ENCODE measurements around the gene JMJD7. TPM values are rescaled to one million over a fixed set of nuclear protein-coding genes. Genes with fewer than 3 reads are reported as not detected.

The JMJD7 gene
- total RNA-seq, 1 experiment from 2014 or later, result 4.4 TPM

DNA sequence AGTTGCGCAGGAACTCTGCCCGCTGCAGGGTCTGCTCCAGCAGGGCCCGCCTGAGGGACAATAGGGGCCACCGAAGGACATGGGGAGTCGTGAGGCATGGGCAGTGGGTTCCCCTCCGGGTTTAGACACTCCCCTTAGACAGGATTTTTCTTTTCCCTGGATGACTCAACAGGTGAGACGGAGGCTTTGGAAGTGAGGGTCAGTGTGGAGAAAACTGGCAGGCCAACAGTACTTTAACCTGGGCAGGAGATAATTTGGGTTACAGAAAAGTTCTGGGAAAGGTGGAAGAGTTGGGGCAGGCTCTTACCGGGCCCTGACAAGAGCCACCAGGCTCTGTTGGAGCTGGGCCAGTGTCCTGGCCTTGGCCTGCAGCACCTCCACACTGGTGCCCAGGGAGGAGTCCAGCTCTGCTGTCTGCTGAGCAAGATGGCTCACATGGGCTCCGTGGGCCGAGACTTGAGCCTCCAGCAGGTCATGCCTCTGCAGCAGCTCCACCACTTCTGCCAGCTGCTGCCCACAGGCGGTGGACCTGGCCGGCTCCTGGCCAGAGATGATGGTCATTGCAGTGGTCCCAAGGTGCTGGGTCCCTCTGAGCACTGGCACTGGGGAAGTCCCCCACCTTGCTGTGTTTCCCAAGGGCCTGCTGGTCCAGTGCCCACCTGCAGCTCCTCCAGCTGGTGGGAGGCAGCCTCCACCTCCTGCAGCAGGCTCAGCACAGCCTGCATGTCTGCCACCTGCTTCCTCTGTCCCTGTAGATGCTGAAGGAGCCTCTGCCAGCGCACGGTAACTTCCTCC, 55.0 kb downstream of the JMJD7 start:
- no peak for DNase-seq (ENCODE audit: low read depth, low spot score)
- in situ Hi-C loops (cut with HindIII; ENCODE audit: low pct_unique_long_range_greater_than_20kb, low sequenced_read_pairs), result no loop called here

DNA sequence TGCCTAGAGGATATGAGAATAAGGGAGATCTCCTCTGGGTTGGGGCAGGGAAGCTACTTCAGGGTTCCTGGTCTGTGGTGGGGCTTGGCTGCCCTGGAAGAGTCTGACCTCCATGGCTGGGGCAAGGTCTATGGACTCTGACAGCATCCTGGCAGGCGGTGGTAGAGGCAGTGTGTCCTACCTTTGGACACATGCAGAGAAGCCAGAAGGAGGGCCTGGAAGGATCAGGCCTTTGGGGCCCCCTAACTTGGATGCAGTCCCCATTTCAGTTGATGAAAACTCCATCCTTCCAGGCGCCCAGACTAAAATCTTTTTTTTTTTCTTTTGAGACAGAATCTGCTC, 55.6 kb downstream of the JMJD7 start:
- in situ Hi-C loops (cut with HindIII; ENCODE audit: low pct_unique_long_range_greater_than_20kb, low sequenced_read_pairs), result no loop called here
- DNase-seq (ENCODE audit: low read depth, low spot score), result no peak

DNA sequence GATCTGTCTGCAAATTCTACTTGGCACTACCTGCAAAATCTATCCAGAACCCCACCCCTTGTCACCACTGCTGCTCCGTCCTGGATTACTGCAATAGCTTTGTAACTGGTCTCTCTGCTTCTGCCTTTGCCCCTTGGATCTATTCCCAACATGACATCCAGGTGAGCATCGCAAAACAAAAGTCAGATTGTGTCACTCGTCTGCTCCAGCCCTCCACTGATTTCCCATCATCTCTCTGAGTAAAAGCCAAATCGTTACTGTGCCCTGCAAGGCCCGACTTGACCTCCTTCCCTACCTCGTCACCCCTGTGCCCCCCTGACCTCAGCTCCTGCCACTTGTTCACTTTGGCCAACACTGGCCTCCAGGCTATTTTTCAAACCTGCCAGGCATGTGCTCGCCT, 56.6 kb downstream of the JMJD7 start:
- in situ Hi-C loops (cut with HindIII; ENCODE audit: low pct_unique_long_range_greater_than_20kb, low sequenced_read_pairs), result no loop called here
- DNase-seq (ENCODE audit: low read depth, low spot score), result no peak

DNA sequence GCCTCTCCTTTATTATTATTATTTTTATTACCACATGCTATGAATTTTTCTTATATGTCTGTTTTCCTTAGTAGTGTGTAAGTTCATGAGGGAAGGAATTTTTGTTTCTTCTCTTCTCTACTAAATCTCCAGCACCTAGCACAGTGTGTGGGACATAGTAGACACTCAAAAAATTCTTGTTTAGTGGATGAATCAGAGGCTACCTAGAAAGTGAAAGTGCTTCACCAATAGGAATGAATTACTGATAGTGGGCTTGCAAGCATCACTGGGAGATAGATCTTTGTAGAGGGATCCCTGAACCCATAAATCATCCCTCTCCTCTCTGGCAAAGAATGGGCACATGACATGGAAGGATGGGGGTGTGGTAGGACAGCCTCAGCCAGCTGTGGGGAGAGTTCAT, 57.4 kb downstream of the JMJD7 start:
- in situ Hi-C loops (cut with HindIII; ENCODE audit: low pct_unique_long_range_greater_than_20kb, low sequenced_read_pairs), result no loop called here
- no peak for DNase-seq (ENCODE audit: low read depth, low spot score)

DNA sequence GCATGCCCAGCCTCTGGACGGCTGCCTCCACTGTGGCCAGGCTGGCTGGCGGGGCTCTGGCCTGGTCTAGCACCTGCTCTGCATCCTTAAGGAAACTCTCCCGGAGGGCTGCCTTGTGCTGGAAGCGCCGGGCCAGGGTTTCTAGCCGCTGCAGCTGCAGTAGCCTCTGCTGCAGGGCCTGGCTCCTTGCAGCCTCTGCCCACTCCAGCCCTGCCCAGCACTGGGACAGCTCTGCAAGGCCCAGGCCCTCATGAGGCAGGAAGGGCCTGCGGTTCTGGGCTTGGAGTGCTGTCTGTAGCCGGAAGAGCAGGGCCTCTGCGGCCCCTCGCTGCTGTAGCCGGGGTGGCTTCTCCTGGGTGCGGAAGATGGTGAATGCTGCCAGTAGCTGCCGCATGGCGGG, 57.9 kb downstream of the JMJD7 start:
- in situ Hi-C loops (cut with HindIII; ENCODE audit: low pct_unique_long_range_greater_than_20kb, low sequenced_read_pairs), result no loop called here
- DNase-seq (ENCODE audit: low read depth, low spot score), result no peak

- in situ Hi-C loops (cut with HindIII; ENCODE audit: low pct_unique_long_range_greater_than_20kb, low sequenced_read_pairs), result no loop called here
- no peak for DNase-seq (ENCODE audit: low read depth, low spot score)
These were observed 58.8 kb downstream of the JMJD7 start for GRCh38 chr15:41886741-41887140.

DNA sequence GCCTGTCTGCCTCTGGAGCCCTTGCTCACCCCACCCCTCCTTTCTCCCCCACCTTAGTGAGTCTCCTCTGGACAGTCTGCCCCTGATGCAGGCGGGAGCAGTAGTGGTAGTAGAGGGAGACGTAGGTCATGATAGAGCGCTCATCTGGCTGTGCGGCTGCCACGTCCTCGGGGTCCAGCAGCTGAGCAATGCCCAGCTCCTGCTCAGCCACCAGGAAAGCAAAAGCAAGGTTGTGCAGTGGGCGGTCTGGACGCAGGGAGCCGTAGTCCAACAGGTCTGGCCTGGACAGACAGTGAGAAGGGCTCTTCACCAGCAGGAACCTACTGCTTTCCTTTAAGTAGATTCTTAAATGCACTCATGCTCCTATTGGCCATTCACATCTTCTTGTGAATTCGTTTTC, 59.3 kb downstream of the JMJD7 start:
- in situ Hi-C loops (cut with HindIII; ENCODE audit: low pct_unique_long_range_greater_than_20kb, low sequenced_read_pairs), result no loop called here
- no peak for DNase-seq (ENCODE audit: low read depth, low spot score)

Small RNAs within 50 kb of the gene (small RNA-seq; reads per million reads assigned to genes)
- gene JMJD7-PLA2G4B (0 to 0.02 reads per million in 2 experiments), gene MIR4310 (0 reads per million in 2 experiments), gene RNA5SP393 (0 reads per million in 2 experiments)

Other genes with a start within 250 kb of the JMJD7 start
- gene MGA, start 167.7 kb upstream of the JMJD7 start, total RNA-seq (2014; rRNA removed; shearing (Covaris generic)), result 26.1 and 28.8 TPM in 2 replicates
- gene MAPKBP1, start 53.6 kb upstream of the JMJD7 start, total RNA-seq (2014; rRNA removed; shearing (Covaris generic)), result 14.7 and 15.4 TPM in 2 replicates
- 0.61 and 3.1 TPM in 2 replicates for gene PLA2G4B, start 10.8 kb downstream of the JMJD7 start, total RNA-seq (2014; rRNA removed; shearing (Covaris generic))
- gene SPTBN5, start 66.0 kb downstream of the JMJD7 start, total RNA-seq (2014; rRNA removed; shearing (Covaris generic)), result under 0.01 and 0.03 TPM in 2 replicates
- gene EHD4, start 144.5 kb downstream of the JMJD7 start, total RNA-seq (2014; rRNA removed; shearing (Covaris generic)), result 4.9 and 5.7 TPM in 2 replicates
- gene PLA2G4E, start 192.9 kb downstream of the JMJD7 start, total RNA-seq (2014; rRNA removed; shearing (Covaris generic)), result not detected in 2 replicates